ENCODE data around the gene SIGLEC5.
"Not testable (repeated sequence)": the region's sequence is repeated elsewhere in the genome, so short reads cannot be mapped to it uniquely, and the experiment has no call there.

SIGLEC5 gene

DNA sequence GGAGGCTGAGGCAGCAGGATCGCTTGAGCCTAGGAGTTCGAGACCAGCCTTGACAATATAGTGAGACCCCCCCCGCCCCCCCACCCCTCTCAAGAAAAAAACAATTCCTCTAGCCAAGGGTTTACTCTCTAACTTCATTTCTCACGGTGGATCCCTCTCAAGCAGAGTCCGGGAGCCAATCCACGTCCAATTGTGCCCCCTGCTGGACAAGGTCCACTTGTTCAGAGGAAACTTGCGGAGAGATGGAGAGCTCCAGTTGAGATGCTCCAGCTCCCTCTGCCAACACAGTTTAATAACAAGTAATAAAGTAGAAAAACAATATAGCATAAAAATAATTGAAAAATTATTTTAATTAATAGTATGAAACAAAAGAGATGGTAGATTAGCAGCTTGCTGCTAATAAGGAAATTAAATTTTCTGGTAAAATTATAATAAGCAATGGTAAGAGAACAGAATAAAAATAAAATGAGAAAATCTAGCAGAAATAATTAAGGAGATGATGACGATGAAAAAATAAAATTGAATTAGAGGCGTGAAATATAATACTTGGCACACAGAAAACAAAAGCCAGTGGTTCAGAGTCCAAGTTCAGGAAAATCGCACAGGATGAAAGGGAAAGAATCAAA, 30.9 kb upstream of the SIGLEC5 start:
- no peak for TF ChIP-seq YY1 (IDR thresholded peaks at IDR 0.05; ENCODE audit: insufficient read depth, insufficient read length)
- TF ChIP-seq SUZ12 (IDR thresholded peaks at IDR 0.05; ENCODE audit: extremely low read depth, insufficient read depth, insufficient read length) = no peak
- TF ChIP-seq ZNF274 (IDR thresholded peaks at IDR 0.05; ENCODE audit: low read depth, low read length) = no peak
- no peaks in the 10 kb centered on the region for H3K36me3 ChIP-seq (ENCODE audit: insufficient read depth, insufficient read length, low read length)
- no peak overlapping the region for H3K4me3 ChIP-seq (ENCODE audit: insufficient read length, low read depth)
- H3K9ac ChIP-seq (ENCODE audit: insufficient read length, low read depth) = no peak overlapping the region
- peak; percentile 68 for DNase-seq (ENCODE audit: low read depth, low spot score)
- peaks cover 5% of the 10 kb centered on the region; the same call in 1 of the 2 replicates for H3K9me3 ChIP-seq (ENCODE audit: insufficient read depth, low read length)
- no peaks in the 10 kb centered on the region for H3K4me1 ChIP-seq (ENCODE audit: insufficient read depth, insufficient read length)
- H3K27me3 ChIP-seq (ENCODE audit: insufficient read depth, insufficient read length) = no peaks in the 10 kb centered on the region

DNA sequence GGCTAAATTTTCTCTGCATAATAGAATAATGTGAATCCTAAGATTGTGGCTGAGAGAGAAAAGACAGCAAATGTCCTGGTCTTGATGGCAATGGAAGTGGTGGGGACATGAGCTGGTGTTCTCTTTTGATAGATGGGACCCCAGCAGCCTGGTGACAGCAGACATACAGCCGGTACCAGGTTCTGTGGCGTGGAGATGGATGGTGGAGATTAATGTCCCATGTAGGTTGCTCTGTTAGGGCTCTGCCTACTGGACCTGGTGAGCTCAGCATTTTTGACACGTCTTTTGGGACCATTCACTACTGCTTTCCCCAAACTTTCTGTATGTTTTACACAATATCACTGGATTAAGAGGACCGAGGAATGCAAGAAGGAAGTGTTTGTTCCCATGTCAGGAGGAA, 24.6 kb upstream of the SIGLEC5 start:
- no peaks in the 10 kb centered on the region for H3K9me3 ChIP-seq (ENCODE audit: insufficient read depth, low read length)
- H3K27me3 ChIP-seq (ENCODE audit: insufficient read depth, insufficient read length) = peaks cover 4% of the 10 kb centered on the region
- TF ChIP-seq SUZ12 (IDR thresholded peaks at IDR 0.05; ENCODE audit: extremely low read depth, insufficient read depth, insufficient read length) (no peak), ZNF274 (IDR thresholded peaks at IDR 0.05; ENCODE audit: low read depth, low read length) (no peak), YY1 (IDR thresholded peaks at IDR 0.05; ENCODE audit: insufficient read depth, insufficient read length) (no peak)
- no peak overlapping the region for H3K4me3 ChIP-seq (ENCODE audit: insufficient read length, low read depth)
- H3K4me1 ChIP-seq (ENCODE audit: insufficient read depth, insufficient read length) = no peaks in the 10 kb centered on the region
- no peak overlapping the region for H3K9ac ChIP-seq (ENCODE audit: insufficient read length, low read depth)
- no peaks in the 10 kb centered on the region for H3K36me3 ChIP-seq (ENCODE audit: insufficient read depth, insufficient read length, low read length)
- DNase-seq (ENCODE audit: low read depth, low spot score) = no peak

DNA sequence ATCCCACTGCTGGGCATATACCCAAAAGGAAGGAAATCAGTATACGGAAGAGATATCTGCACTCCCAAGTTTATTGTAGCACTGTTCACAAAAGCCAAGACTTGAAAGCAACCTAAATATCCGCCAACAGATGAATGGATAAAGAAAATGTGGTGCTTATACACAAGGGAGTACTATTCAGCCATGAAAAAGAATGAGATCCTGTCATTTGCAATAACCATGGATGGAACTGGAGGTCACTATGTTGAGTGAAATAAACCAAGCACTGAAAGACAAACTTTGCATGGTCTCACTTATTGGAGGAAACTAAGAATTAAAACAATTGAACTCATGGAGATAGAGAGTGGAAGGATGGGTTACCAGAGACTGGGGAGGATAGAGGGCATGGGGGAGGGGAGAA, 23.0 kb upstream of the SIGLEC5 start:
- H3K4me3 ChIP-seq (ENCODE audit: insufficient read length, low read depth) = no peak overlapping the region
- H3K9ac ChIP-seq (ENCODE audit: insufficient read length, low read depth) = no peak overlapping the region
- peaks cover 4% of the 10 kb centered on the region for H3K27me3 ChIP-seq (ENCODE audit: insufficient read depth, insufficient read length)
- H3K9me3 ChIP-seq (ENCODE audit: insufficient read depth, low read length) = no peaks in the 10 kb centered on the region
- H3K4me1 ChIP-seq (ENCODE audit: insufficient read depth, insufficient read length) = no peaks in the 10 kb centered on the region
- no peak for TF ChIP-seq SUZ12 (IDR thresholded peaks at IDR 0.05; ENCODE audit: extremely low read depth, insufficient read depth, insufficient read length)
- TF ChIP-seq ZNF274 (IDR thresholded peaks at IDR 0.05; ENCODE audit: low read depth, low read length) = no peak
- no peak for TF ChIP-seq YY1 (IDR thresholded peaks at IDR 0.05; ENCODE audit: insufficient read depth, insufficient read length)
- DNase-seq (ENCODE audit: low read depth, low spot score) = no peak
- no peaks in the 10 kb centered on the region for H3K36me3 ChIP-seq (ENCODE audit: insufficient read depth, insufficient read length, low read length)

DNA sequence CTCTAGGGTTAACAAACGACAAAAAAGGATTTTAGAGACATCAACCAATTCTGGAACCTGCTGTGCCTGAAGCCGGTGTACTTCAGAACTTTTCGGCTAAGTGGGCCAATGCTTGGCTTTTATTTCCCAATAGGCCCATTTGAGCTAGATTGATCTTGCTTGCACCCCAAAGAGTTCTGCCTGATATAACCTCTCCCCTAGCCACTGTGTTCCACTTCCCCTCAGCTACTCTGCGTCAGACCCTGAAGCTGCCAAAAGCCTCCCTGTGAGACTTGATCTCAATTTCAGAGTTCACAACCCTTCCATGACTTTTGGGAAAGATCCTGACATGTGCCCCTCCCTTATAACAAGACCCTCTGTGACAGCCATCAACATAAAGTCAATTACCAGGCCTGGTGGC, 22.1 kb upstream of the SIGLEC5 start:
- H3K4me1 ChIP-seq (ENCODE audit: insufficient read depth, insufficient read length) = no peaks in the 10 kb centered on the region
- no peak overlapping the region for H3K9ac ChIP-seq (ENCODE audit: insufficient read length, low read depth)
- DNase-seq (ENCODE audit: low read depth, low spot score) = no peak
- no peak overlapping the region for H3K4me3 ChIP-seq (ENCODE audit: insufficient read length, low read depth)
- H3K9me3 ChIP-seq (ENCODE audit: insufficient read depth, low read length) = no peaks in the 10 kb centered on the region
- TF ChIP-seq ZNF274 (IDR thresholded peaks at IDR 0.05; ENCODE audit: low read depth, low read length) (no peak), YY1 (IDR thresholded peaks at IDR 0.05; ENCODE audit: insufficient read depth, insufficient read length) (no peak), SUZ12 (IDR thresholded peaks at IDR 0.05; ENCODE audit: extremely low read depth, insufficient read depth, insufficient read length) (no peak)
- peaks cover 4% of the 10 kb centered on the region for H3K27me3 ChIP-seq (ENCODE audit: insufficient read depth, insufficient read length)
- H3K36me3 ChIP-seq (ENCODE audit: insufficient read depth, insufficient read length, low read length) = no peaks in the 10 kb centered on the region

DNA sequence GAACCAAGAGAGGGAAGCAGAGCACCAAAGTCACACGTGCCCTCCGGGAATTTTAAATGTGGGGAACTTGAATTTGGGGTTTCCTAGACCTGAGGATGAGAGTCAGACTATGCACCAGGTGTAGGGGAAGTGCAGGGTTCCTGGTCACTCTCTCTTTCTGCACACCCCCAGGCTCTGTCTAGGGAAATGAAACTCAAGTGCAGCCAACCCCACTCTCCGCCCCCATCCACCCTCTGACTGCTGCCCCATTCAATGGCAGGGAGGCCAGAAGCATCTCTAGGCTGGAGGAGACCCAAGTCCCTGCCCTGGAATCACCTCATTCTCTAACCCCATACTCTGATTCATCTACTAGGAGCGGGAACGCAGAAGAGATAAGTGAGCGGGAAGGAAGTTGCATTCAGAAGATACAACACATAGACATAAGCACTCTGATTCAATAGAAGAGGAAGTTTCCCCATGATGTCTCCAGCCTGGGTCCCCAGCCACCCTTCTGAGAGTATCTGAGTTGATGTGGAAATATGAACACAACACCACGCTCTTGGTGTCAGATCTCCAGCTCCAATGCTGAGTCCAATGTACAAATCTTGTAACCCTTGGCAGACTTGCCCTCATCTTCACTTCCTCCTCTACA, 21.1 kb upstream of the SIGLEC5 start:
- Histone ChIP-seq H3K4me1 (ENCODE audit: insufficient read depth, insufficient read length) (no peaks in the 10 kb centered on the region), H3K4me3 (ENCODE audit: insufficient read length, low read depth) (no peak overlapping the region), H3K9ac (ENCODE audit: insufficient read length, low read depth) (no peak overlapping the region), H3K9me3 (ENCODE audit: insufficient read depth, low read length) (no peaks in the 10 kb centered on the region), H3K36me3 (ENCODE audit: insufficient read depth, insufficient read length, low read length) (no peaks in the 10 kb centered on the region), H3K27me3 (ENCODE audit: insufficient read depth, insufficient read length) (peaks cover 4% of the 10 kb centered on the region)
- DNase-seq (ENCODE audit: low read depth, low spot score) = no peak
- no peak for TF ChIP-seq SUZ12 (IDR thresholded peaks at IDR 0.05; ENCODE audit: extremely low read depth, insufficient read depth, insufficient read length)
- no peak for TF ChIP-seq ZNF274 (IDR thresholded peaks at IDR 0.05; ENCODE audit: low read depth, low read length)
- TF ChIP-seq YY1 (IDR thresholded peaks at IDR 0.05; ENCODE audit: insufficient read depth, insufficient read length) = no peak

DNA sequence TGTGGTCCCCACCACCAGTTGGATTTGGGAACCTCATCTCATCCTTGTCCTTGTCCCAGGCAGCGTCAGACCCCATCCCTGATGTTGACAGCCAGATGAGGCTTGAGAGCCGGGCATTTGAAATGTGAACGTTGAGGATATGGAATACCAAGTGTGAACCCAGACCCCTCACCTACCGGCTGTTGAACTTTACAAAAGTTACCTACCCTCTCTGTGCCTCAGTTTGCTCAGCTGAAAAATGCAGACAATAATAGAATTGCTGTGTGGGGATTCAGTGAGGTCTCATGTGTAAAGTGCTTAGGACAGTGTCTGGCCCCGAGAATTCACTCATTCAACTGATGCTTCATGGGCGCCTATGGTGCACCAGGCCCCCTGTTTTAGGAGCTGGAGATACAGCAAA, 17.1 kb upstream of the SIGLEC5 start:
- no peaks in the 10 kb centered on the region for H3K9me3 ChIP-seq (ENCODE audit: insufficient read depth, low read length)
- H3K36me3 ChIP-seq (ENCODE audit: insufficient read depth, insufficient read length, low read length) = no peaks in the 10 kb centered on the region
- no peak for DNase-seq (ENCODE audit: low read depth, low spot score)
- no peak overlapping the region for H3K9ac ChIP-seq (ENCODE audit: insufficient read length, low read depth)
- H3K4me3 ChIP-seq (ENCODE audit: insufficient read length, low read depth) = no peak overlapping the region
- TF ChIP-seq ZNF274 (IDR thresholded peaks at IDR 0.05; ENCODE audit: low read depth, low read length) (no peak), YY1 (IDR thresholded peaks at IDR 0.05; ENCODE audit: insufficient read depth, insufficient read length) (no peak), SUZ12 (IDR thresholded peaks at IDR 0.05; ENCODE audit: extremely low read depth, insufficient read depth, insufficient read length) (no peak)
- H3K27me3 ChIP-seq (ENCODE audit: insufficient read depth, insufficient read length) = peaks cover 4% of the 10 kb centered on the region
- H3K4me1 ChIP-seq (ENCODE audit: insufficient read depth, insufficient read length) = no peaks in the 10 kb centered on the region

DNA sequence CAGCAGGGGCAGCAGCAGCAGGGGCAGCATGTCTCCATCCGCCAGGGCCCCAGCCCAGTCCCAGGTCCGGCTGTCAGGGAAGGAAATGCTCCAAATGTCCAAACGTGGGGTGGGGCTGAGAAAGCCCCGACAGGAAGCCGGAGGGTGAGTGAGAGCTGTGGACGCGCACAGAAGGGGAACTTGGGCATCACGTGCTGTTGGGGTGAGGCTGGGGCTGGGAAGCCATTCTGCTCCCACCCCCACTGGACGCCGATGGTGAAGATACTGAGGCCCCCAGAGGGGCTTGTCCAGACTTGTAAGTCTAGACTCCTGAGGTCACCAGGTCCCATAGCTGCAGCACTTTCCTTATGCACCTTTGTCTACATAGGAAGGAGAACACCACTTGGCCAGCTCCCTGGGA, 16.5 kb upstream of the SIGLEC5 start, which contains the start of gene SIGLEC14:
Gene SIGLEC14 (minus strand): TSS at position 96 of the 400 bp plus-strand sequence. CDS start 66 bp downstream, at position 30.
- not testable (repeated sequence) for H3K9ac ChIP-seq (ENCODE audit: insufficient read length, low read depth); DNase-seq (ENCODE audit: low read depth, low spot score); H3K4me1 ChIP-seq (ENCODE audit: insufficient read depth, insufficient read length); H3K9me3 ChIP-seq (ENCODE audit: insufficient read depth, low read length); H3K4me3 ChIP-seq (ENCODE audit: insufficient read length, low read depth); H3K27me3 ChIP-seq (ENCODE audit: insufficient read depth, insufficient read length); H3K36me3 ChIP-seq (ENCODE audit: insufficient read depth, insufficient read length, low read length)
